Measurements from ENCODE around the gene RARA.
"Not testable (repeated sequence)": the region's sequence is repeated elsewhere in the genome, so short reads cannot be mapped to it uniquely, and the experiment has no call there.

RARA gene

GRCh38 chr17:40376541-40376940, 67.6 kb downstream of the RARA start:
- not testable (repeated sequence) for DNase-seq (ENCODE audit: low read depth)

- no peak for DNase-seq (ENCODE audit: low read depth)
Observed at GRCh38 chr17:40377832-40378231, 68.9 kb downstream of the RARA start.

GRCh38 chr17:40378966-40379365, 70.0 kb downstream of the RARA start:
- DNase-seq (ENCODE audit: low read depth): no peak

GRCh38 chr17:40382251-40382650, 73.3 kb downstream of the RARA start:
- DNase-seq (ENCODE audit: low read depth): no peak

- DNase-seq (ENCODE audit: low read depth): not testable (repeated sequence)
Observed at GRCh38 chr17:40386555-40386954, 77.6 kb downstream of the RARA start.

- DNase-seq (ENCODE audit: low read depth): no peak
Observed at GRCh38 chr17:40399185-40399584, 90.2 kb downstream of the RARA start.

- no peak for DNase-seq (ENCODE audit: low read depth)
Observed at GRCh38 chr17:40402668-40403067, 93.7 kb downstream of the RARA start.

GRCh38 chr17:40404003-40404402, 95.0 kb downstream of the RARA start:
- no peak for DNase-seq (ENCODE audit: low read depth)

Data from stimulated activated CD8-positive, alpha-beta memory T cell treated with anti-CD3 and anti-CD28 coated beads, Interleukin-12 subunit alpha, Interleukin-12 subunit beta, amount 100 ng/mL, for 1 hour (primary cell).